HG03196 (cell line): ENCODE measurements around the gene KCNT2.
"Not testable (repeated sequence)": the region's sequence is repeated elsewhere in the genome, so short reads cannot be mapped to it uniquely, and the experiment has no call there.

ENCODE experiments used
- ATAC-seq: cut with Tn5 transposase; IDR thresholded peaks from one replicate; pipeline ENCODE4 v1.9.1; 2021; ENCODE audit not compliant: unreplicated experiment

Gene KCNT2

DNA sequence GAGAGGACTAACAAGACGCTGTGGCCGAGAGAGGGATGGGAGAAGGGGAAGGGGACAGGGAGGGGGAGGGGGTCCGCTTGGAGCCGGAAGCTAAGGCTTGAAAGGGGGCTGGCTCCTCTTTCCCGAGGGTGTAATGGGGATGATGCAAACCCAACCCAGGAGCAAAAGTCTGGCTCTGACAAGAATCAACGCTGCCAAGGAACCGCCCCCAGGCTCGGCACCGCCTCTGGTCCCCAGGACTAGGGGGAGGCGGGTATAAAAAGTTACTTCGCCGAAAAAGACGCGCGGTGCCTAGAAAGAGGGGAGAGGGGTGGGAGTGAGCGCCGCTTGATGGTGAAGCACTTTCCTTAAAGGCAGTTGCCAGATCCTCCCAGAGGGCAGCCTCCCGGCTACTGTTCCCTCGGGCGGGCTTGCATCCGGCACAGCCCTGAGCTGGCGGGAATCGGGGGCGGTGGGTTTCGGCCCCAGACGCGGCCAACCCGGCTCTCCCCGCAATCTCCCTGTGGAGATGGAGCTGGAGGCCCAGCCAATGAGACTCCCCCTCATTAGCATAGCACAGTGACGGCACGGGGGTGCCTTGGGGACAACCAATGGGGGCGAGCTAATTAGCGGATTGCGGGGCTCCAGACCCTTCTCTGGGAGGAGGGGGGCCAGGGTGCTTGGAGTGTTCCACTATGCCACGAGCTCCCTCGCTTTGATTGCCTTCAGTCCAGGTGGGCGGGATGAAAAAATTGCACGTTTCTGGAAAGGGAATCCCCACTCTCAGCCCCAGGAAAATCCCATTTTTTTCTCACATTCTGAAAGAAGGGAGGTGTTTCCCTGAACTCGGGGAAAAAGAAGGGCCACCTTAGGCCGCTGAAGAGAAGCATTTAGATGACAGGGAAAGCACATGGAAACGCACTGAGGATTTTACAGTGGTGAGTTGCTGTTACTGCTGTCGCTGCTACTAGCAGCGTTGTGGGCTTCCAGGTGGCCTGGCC lies at the start of gene KCNT2:
Gene KCNT2, minus strand, starts transcription at position 51 of the 980 bp plus-strand sequence. CDS start 131 bp downstream, outside the sequence.
- ATAC-seq = no peak

GRCh38 chr1:196655494-196655893 lies 47.3 kb upstream of the KCNT2 start:
- ATAC-seq = no peak

DNA sequence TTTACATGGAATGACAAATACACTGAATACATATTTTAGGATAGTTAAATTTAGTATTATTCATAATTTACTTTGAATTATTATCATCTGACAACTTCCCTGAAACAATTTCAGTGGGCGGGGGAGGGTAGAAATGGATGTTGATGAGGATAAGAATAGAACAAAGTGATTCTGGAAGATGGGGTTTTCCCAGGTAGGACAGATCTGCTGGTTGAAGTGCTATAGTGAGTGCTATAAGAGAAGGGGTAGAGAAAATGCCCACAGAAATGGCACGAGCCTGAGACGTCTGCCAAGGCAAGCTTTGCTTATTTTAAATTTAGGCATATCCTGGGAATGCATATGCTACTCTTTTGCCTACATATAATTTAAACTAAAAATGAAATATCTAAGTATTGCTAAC lies 46.8 kb upstream of the KCNT2 start:
- ATAC-seq = no peak

- ATAC-seq = no peak
Measured at GRCh38 chr1:196654271-196654670, 46.0 kb upstream of the KCNT2 start.

- no peak for ATAC-seq
Measured at GRCh38 chr1:196651637-196652215, 43.5 kb upstream of the KCNT2 start, which contains the start of gene CFH. CFH (plus strand) TSS chr1:196652043; CDS start chr1:196652118, 75 bp downstream.

GRCh38 chr1:196651079-196651478 lies 42.8 kb upstream of the KCNT2 start:
- ATAC-seq = no peak

DNA sequence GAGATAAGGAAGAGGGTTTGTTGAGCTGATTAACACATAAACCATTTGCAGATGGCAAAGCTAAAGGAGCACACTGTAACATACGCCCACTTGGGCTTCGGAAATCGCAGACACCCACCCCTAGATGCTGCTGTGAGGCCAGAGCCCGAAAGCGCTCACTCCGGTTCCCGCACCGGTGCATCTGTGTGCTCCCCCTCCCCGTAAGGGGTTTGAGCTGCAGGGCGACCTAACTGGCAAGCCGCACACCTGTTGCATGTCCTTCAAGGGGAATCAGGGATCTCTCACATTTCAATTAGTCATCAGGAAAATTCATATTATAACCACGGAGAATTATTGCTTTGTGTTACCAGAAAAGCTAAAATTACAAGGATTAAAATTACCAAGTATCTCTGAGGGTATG lies 42.2 kb upstream of the KCNT2 start:
- no peak for ATAC-seq

DNA sequence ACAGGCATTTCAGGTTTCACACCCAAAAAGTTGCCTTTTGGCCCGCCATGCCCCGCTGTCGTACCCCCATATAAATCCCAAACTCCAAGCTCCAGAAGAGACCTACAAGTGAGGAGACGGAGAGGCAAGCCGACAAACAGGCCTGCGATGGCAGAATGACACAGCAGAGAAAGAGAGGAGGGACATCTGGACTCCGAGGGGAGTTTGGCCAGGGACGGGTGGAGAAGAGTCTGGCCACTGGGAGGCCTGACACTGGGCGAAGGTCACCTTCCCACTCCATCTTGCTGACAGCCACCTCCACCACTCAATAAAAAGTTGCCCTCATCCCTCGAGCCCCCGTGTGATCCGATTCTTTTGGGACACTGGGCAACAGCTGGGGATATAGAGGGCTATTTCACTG lies 41.8 kb upstream of the KCNT2 start:
- ATAC-seq = no peak

DNA sequence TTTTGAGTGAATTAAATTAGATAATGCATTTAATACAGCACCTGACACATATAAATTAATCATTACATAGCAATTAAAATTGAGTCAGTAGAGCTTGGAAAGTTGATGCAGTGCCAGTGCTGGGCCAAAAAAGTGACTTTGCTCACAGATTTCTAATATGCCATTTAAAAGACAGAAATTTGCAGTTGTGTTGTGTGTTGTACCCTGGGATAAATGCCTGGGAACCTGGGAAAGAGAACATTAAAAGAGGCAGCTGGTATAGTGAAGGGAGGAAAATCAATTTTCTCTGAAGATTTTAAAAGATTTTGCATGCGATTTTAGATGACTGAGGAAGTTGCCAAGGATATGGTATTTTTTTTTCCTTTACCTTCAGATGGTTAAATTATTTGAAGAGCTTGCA lies 32.7 kb upstream of the KCNT2 start:
- no peak for ATAC-seq

GRCh38 chr1:196639291-196639690 lies 31.1 kb upstream of the KCNT2 start:
- not testable (repeated sequence) for ATAC-seq

- no peak for ATAC-seq
Measured at GRCh38 chr1:196638466-196638865, 30.2 kb upstream of the KCNT2 start.

GRCh38 chr1:196637606-196638005 lies 29.4 kb upstream of the KCNT2 start:
- ATAC-seq = no peak

DNA sequence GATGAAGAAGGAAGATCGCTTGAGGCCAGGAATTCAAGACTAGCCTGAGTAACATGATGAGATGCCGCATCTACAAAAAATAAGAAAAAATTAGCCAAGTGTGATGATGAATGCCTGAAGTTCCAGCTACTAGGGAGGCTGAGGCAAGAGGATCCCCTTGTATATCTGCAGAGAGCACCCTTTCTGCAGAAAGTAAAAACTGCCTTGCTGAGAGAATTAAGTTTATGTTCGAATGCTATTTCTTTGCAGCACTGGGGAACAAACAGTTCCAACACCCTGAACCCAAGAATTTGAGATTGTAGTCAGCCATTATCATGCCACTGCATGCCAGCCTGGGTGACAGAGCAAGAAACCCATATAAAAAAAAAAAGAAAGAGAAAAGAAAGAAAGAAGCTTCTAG lies 20.6 kb upstream of the KCNT2 start:
- ATAC-seq = no peak

GRCh38 chr1:196623079-196623478 lies 14.8 kb upstream of the KCNT2 start:
- ATAC-seq = no peak

GRCh38 chr1:196619721-196620120 lies 11.5 kb upstream of the KCNT2 start:
- no peak for ATAC-seq

GRCh38 chr1:196611873-196612272 lies 3.6 kb upstream of the KCNT2 start:
- ATAC-seq = no peak

- ATAC-seq = no peak
Measured at GRCh38 chr1:196609370-196609737, 1.1 kb upstream of the KCNT2 start.

- no peak for ATAC-seq
Measured at GRCh38 chr1:196607981-196608380, 259 bp downstream of the KCNT2 start.

- ATAC-seq = no peak
Measured at GRCh38 chr1:196603651-196604050, 4.6 kb downstream of the KCNT2 start.

DNA sequence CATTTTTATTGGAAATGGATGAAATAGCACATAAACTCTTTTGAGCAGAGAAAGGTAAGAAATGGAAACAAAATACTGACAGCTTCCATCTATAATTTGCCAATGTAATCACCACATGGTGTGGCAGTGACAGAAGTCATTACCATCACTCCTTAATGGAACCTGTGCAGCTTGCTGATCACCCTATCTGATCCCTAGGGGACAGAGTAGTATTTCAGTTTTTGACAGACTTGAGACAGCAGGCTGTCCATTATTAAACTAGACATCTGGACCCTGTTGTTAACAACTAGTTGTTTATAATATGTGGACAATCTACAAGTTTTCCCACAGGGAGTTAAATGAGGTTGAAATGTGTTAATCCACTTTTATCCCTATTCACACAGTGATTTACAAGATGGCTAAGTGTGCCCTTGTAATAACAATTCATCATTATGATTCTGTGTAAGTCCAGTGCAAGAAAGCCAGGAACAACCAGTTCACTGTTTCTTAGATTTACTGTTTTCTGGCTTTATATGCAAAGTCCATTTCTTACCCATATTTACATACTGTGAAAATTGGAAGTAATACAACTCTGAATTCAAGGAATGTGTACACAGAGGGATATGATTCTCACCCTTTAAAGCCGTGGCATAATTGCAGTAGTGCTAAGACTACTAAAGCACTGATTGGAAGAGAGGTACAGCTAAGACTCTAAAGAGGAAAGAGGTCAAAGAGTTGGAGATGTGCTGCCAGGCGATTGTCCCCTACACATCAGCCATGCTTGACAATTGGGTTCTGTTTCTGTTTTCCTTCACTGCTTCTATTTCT lies 9.1 kb downstream of the KCNT2 start:
- no peak for ATAC-seq

DNA sequence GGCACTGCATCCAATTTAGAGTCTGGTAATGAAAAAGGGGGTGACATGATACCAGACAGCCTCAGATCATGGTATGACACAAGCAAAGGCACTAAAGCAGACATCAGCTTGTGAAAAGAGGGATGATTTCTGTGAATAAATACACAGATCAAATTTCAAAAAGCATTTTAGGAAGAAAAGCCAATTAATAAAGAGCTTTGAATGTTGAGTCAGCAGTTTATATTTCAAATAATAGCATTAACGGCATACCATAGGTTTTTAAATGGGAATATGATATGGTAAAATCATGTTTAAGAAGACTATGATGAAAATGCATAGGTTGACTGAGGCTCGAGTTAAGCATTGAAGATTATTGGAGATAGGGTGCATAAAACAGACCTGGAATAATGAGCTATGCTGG lies 13.5 kb downstream of the KCNT2 start:
- no peak for ATAC-seq
